Caco-2 (cell line): ENCODE data around the gene HOXD1. TPM values are rescaled to one million over a fixed set of nuclear protein-coding genes. Genes with fewer than 3 reads are reported as not detected.

Experiments used
- BruUV-seq: library from RNA; stranded (reverse); fragments of 400-500 nt; replicated peaks from 2 replicates; lab custom pipeline; 2021; lab: Mats Ljungman, UMichigan
- CTCF ChIA-PET: fragments of 300-600 bp; sonication (Branson Sonifier 250); formaldehyde crosslinking; loops from one replicate; lab custom pipeline; 2022; ENCODE audit warnings: antibody characterized with exemption; lab: Charles Lee
- POLR2A ChIA-PET: fragments of 300-600 bp; sonication (Branson Sonifier 250); formaldehyde crosslinking; loops from one replicate; lab custom pipeline; 2022; ENCODE audit warnings: antibody characterized with exemption; lab: Charles Lee
- DNase-seq, 2 experiments: peaks; one replicate each; pipeline versions ENCODE4 v3.0.0 to v3.0.0-alpha.2; 2020 to 2022
- H3K27me3 ChIP-seq: replicated peaks from 2 replicates; pipeline ENCODE4 v1.6.0; 2011; ENCODE audit warnings: low read length; ENCODE audit not compliant: control insufficient read depth, insufficient read depth
- H3K36me3 ChIP-seq: 2 replicates; pipeline ENCODE4 v1.5.1; 2011; ENCODE audit warnings: low read length; ENCODE audit not compliant: control insufficient read depth, insufficient read depth
- H3K4me1 ChIP-seq: fragments of 250-450 bp; sonication (Bioruptor Pico); 2 replicates; pipeline ENCODE4 v1.5.1; 2020; ENCODE audit warnings: mild to moderate bottlenecking
- H3K4me3 ChIP-seq: 2 replicates; pipeline ENCODE4 v1.5.1; 2011; ENCODE audit warnings: low read depth, mild to moderate bottlenecking, control low read depth, low read length
- H3K9me3 ChIP-seq: fragments of 250-450 bp; sonication (Bioruptor Pico); 2 replicates; pipeline ENCODE4 v1.5.1; 2020; ENCODE audit warnings: mild to moderate bottlenecking, moderate library complexity
- H3K27ac Mint-ChIP-seq: one replicate; pipeline ENCODE4 v1.8.0; 2022; ENCODE audit warnings: mixed read lengths; ENCODE audit not compliant: unreplicated experiment
- H3K27me3 Mint-ChIP-seq: one replicate; pipeline ENCODE4 v1.8.0; 2022; ENCODE audit warnings: mixed read lengths; ENCODE audit not compliant: insufficient read depth, unreplicated experiment
- H3K36me3 Mint-ChIP-seq: one replicate; pipeline ENCODE4 v1.8.0; 2022; ENCODE audit warnings: mild to moderate bottlenecking, mixed read lengths; ENCODE audit not compliant: insufficient read depth, unreplicated experiment
- H3K4me1 Mint-ChIP-seq: one replicate; pipeline ENCODE4 v1.8.0; 2022; ENCODE audit warnings: low read depth, mixed read lengths; ENCODE audit not compliant: unreplicated experiment
- H3K4me3 Mint-ChIP-seq: one replicate; pipeline ENCODE4 v1.8.0; 2022; ENCODE audit warnings: mild to moderate bottlenecking, moderate library complexity, mixed read lengths; ENCODE audit not compliant: unreplicated experiment
- H3K9me3 Mint-ChIP-seq: one replicate; pipeline ENCODE4 v1.8.0; 2022; ENCODE audit warnings: mixed read lengths; ENCODE audit not compliant: unreplicated experiment
- intact Hi-C: fragments of 100-400 bp; cut with micrococcal nuclease; formaldehyde crosslinking; loops from one replicate; pipeline ENCODE4 v1.10.0; 2022; ENCODE audit not compliant: unreplicated experiment
- total RNA-seq: library from RNA; stranded (reverse); gene quantifications from 2 replicates; pipeline ENCODE4 v1.2.3, GENCODE V29; 2022
- TF ChIP-seq, protein P1 (sequence below), 2 experiments: fragments of 200-600 bp in 1 of 2; IDR thresholded peaks; 1 replicate in 1 of 2; 2 replicates in 1 of 2; pipeline versions ENCODE4 v1.5.1 to v1.8.0; 2011 to 2022; ENCODE audit warnings: antibody characterized with exemption in 1 of 2, control low read depth in 1 of 2, inconsistent platforms in 1 of 2, low read depth in 1 of 2, low read length in 1 of 2, mild to moderate bottlenecking in 1 of 2, moderate library complexity in 1 of 2; ENCODE audit not compliant: insufficient read depth in 1 of 2, severe bottlenecking in 1 of 2, unreplicated experiment in 1 of 2

HOXD1 gene
- total RNA-seq, 1 experiment from 2014 or later = not detected

DNA sequence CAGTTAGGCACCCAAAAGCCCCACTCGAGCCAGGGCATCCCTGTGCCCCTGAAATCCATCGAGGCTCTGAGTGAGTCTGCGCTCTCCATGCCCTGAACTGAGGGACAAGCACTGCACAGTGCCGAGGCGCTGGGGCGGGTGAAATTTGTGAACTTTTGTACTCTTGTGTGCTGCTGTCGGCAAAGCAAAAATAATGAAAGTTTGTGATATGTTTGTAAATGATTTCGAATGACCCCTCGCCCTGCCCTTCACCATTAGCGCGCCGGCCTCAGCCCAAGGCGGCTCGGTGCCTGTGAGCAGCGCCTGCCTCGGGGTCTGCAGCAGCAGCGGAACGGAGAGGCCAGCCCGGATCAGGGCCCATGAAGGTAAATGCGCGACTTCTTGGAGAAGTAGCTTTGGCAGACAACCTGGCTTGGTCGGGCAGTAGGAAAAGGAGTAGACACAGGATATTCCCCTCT, 39.0 kb upstream of the HOXD1 start:
- Mint-ChIP-seq H3K27me3 (peaks cover 8% of the 10 kb centered on the region), H3K36me3 (no peaks in the 10 kb centered on the region), H3K9me3 (no peaks in the 10 kb centered on the region), H3K4me3 (no peak overlapping the region), H3K27ac (no peak overlapping the region), H3K4me1 (no peaks in the 10 kb centered on the region)
- 0 out of 2 replicates have a peak, but pooled peaks cover 1% of the 10 kb centered on the region for H3K27me3 ChIP-seq
- H3K9me3 ChIP-seq = no peaks in the 10 kb centered on the region
- intact Hi-C loops = no loop called here
- BruUV-seq = no TSS peak
- DNase-seq = no peak
- no peaks in the 10 kb centered on the region for H3K4me1 ChIP-seq
- TF ChIP-seq, protein P1, sequence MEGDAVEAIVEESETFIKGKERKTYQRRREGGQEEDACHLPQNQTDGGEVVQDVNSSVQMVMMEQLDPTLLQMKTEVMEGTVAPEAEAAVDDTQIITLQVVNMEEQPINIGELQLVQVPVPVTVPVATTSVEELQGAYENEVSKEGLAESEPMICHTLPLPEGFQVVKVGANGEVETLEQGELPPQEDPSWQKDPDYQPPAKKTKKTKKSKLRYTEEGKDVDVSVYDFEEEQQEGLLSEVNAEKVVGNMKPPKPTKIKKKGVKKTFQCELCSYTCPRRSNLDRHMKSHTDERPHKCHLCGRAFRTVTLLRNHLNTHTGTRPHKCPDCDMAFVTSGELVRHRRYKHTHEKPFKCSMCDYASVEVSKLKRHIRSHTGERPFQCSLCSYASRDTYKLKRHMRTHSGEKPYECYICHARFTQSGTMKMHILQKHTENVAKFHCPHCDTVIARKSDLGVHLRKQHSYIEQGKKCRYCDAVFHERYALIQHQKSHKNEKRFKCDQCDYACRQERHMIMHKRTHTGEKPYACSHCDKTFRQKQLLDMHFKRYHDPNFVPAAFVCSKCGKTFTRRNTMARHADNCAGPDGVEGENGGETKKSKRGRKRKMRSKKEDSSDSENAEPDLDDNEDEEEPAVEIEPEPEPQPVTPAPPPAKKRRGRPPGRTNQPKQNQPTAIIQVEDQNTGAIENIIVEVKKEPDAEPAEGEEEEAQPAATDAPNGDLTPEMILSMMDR (IDR thresholded peaks at IDR 0.05; ENCODE audit: insufficient read depth in 1 of 2, low read depth in 1 of 2, low read length in 1 of 2, severe bottlenecking in 1 of 2, unreplicated experiment in 1 of 2) = no peak
- POLR2A ChIA-PET = no interaction called here
- no peaks in the 10 kb centered on the region for H3K36me3 ChIP-seq
- CTCF ChIA-PET = no interaction called here
- H3K4me3 ChIP-seq = no peak overlapping the region

DNA sequence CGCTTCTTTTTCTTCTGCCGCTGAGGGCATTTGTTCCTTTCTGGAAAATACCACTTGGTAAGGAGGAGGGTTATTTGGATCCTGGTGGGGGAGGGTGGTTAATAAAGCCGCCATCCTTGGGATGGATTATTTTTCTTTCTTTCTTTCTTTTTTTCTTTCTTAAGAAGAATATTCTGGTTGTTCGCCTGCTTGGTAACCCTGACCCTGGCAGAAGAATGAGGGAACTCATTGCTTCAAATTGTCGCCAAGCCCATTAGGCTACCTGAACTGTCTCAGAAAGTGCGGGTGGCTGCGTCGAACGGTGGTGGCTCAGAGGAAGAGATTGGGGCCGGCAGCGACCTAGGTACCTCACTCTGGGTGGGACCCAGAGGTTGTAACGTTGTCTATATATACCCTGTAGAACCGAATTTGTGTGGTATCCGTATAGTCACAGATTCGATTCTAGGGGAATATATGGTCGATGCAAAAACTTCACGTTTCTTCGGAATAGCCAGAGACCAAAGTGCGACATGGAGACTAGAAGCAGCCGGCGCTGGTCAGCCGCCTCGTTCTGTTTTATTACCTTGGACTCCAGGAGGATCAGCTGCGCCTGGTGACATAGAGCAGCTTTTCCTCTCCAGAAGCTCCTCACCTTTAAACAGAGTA, 38.4 kb upstream of the HOXD1 start:
- intact Hi-C loops = no loop called here
- POLR2A ChIA-PET = no interaction called here

DNA sequence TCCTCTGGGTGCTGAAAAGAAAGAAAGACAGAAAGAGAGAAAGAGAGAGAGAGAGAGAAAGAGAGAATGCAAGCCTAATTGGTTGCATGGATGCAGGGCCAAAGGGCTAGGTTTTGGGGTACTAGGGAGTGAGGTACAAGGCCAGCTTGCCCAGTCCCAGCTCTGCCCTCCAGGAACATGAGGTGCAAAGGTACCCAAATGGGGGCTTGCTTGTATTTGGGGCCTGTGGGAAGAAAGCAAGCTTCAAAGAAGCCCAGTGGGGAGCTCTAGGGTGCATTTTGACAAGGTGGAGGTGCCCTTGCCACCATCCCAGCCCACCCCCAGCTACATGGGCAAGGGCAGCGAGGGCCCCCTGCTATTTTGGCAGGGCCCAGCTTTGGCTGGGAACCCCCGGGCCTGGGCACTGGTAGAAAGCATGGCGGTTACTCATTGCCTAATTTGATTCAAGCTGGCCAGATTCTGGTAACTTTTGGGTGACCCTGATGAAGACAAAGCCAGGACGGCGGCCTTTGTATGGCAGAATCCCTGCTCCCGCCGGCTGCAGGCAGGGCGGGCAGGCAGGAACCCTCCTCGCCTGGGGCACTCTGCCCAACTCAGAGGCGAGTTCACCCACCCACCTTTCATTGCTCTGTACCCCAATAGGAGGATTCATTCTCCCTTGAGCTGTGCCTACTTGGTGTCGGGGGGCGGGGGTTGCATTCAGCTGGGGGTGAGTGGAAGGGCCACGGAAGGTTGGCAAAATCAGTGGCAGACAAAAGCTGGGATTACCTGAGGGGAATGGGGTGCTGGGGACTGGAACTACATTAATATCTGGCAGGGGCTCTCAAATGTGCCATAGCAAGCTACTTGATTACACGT, 37.7 kb upstream of the HOXD1 start:
- no peaks in the 10 kb centered on the region for H3K36me3 ChIP-seq
- H3K9me3 ChIP-seq = no peaks in the 10 kb centered on the region
- no peaks in the 10 kb centered on the region for H3K9me3 Mint-ChIP-seq
- H3K27ac Mint-ChIP-seq = no peak overlapping the region
- intact Hi-C loops = no loop called here
- CTCF ChIA-PET = no interaction called here
- POLR2A ChIA-PET = no interaction called here
- H3K27me3 Mint-ChIP-seq = peaks cover 10% of the 10 kb centered on the region
- no peak overlapping the region for H3K4me3 ChIP-seq
- DNase-seq = no peak
- H3K4me1 ChIP-seq = no peaks in the 10 kb centered on the region
- H3K27me3 ChIP-seq = no peaks in the 10 kb centered on the region; the same call in 1 of the 2 replicates
- no TSS peak for BruUV-seq
- H3K4me3 Mint-ChIP-seq = no peak overlapping the region
- H3K36me3 Mint-ChIP-seq = no peaks in the 10 kb centered on the region
- TF ChIP-seq, protein P1 (IDR thresholded peaks at IDR 0.05; ENCODE audit: insufficient read depth in 1 of 2, low read depth in 1 of 2, low read length in 1 of 2, severe bottlenecking in 1 of 2, unreplicated experiment in 1 of 2) = no peak
- no peaks in the 10 kb centered on the region for H3K4me1 Mint-ChIP-seq

More for the DNA sequence above, 38.4 kb upstream of the HOXD1 start:
- H3K27ac Mint-ChIP-seq = no peak overlapping the region
- no peak for DNase-seq
- TF ChIP-seq, protein P1 (IDR thresholded peaks at IDR 0.05; ENCODE audit: insufficient read depth in 1 of 2, low read depth in 1 of 2, low read length in 1 of 2, severe bottlenecking in 1 of 2, unreplicated experiment in 1 of 2) = no peak
- H3K4me3 Mint-ChIP-seq = no peak overlapping the region
- H3K4me3 ChIP-seq = no peak overlapping the region
- H3K27me3 ChIP-seq = 0 out of 2 replicates have a peak, but pooled peaks cover 1% of the 10 kb centered on the region
- H3K9me3 Mint-ChIP-seq = no peaks in the 10 kb centered on the region
- H3K36me3 ChIP-seq = no peaks in the 10 kb centered on the region
- H3K4me1 Mint-ChIP-seq = no peaks in the 10 kb centered on the region
- no TSS peak for BruUV-seq
- no peaks in the 10 kb centered on the region for H3K9me3 ChIP-seq
- H3K4me1 ChIP-seq = no peaks in the 10 kb centered on the region
- peaks cover 4% of the 10 kb centered on the region for H3K27me3 Mint-ChIP-seq
- CTCF ChIA-PET = no interaction called here
- no peaks in the 10 kb centered on the region for H3K36me3 Mint-ChIP-seq
